CD14-positive monocyte (primary cell): ENCODE data around the gene FRMD4A. TPM values are rescaled to one million over a fixed set of nuclear protein-coding genes. Genes with fewer than 3 reads are reported as not detected.

Source experiments
- DNase-seq, 3 donors: peaks; one replicate each; pipeline ENCODE4 v3.0.0-alpha.2; 2011 to 2022
- H2AFZ ChIP-seq: 2 replicates; pipeline ENCODE4 v1.6.0; 2012; ENCODE audit warnings: mild to moderate bottlenecking, low read depth, low read length, inconsistent platforms; ENCODE audit not compliant: insufficient read depth, poor library complexity, severe bottlenecking
- H3K27ac ChIP-seq, 2 donors: 1 replicate in 1 of 2; 2 replicates in 1 of 2; pipeline ENCODE4 v1.5.1; 2012 to 2013; ENCODE audit warnings: low read length in 2 of 2, control low read depth in 1 of 2, inconsistent platforms in 1 of 2, low read depth in 1 of 2, mild to moderate bottlenecking in 1 of 2
- H3K27me3 ChIP-seq, 2 donors: one replicate each; pipeline versions ENCODE4 v1.6.0 to v1.6.1; 2011 to 2013; ENCODE audit warnings: low read length in 2 of 2; ENCODE audit not compliant: control insufficient read depth in 2 of 2, insufficient read depth in 2 of 2
- H3K36me3 ChIP-seq, 2 donors: replicated peaks in 1 of 2; 1 replicate in 1 of 2; 2 replicates in 1 of 2; pipeline versions ENCODE4 v1.5.1 to v1.6.1; 2012 to 2013; ENCODE audit warnings: low read length in 2 of 2, control low read depth in 1 of 2, inconsistent platforms in 1 of 2, mild to moderate bottlenecking in 1 of 2; ENCODE audit not compliant: insufficient read depth in 2 of 2, control insufficient read depth in 1 of 2
- H3K4me1 ChIP-seq, 2 donors: 1 replicate in 1 of 2; 2 replicates in 1 of 2; pipeline versions ENCODE4 v1.5.1 to v1.6.1; 2012 to 2013; ENCODE audit warnings: low read length in 2 of 2, control low read depth in 1 of 2, inconsistent platforms in 1 of 2, mild to moderate bottlenecking in 1 of 2, moderate library complexity in 1 of 2; ENCODE audit not compliant: insufficient read depth in 2 of 2, control insufficient read depth in 1 of 2
- H3K4me2 ChIP-seq: replicated peaks from 2 replicates; pipeline ENCODE3; 2012; ENCODE audit warnings: low read length, moderate library complexity, mild to moderate bottlenecking; ENCODE audit not compliant: poor library complexity, severe bottlenecking; ENCODE audit errors: extremely low read depth
- H3K4me3 ChIP-seq, 3 experiments: fragments of 200-600 bp in 1 of 3; sonication (generic) in 1 of 3; replicated peaks in 1 of 3; 1 replicate in 2 of 3; 2 replicates in 1 of 3; pipeline ENCODE4 v1.5.1; 2011 to 2013; ENCODE audit warnings: low read length in 3 of 3, mild to moderate bottlenecking in 3 of 3, control low read depth in 2 of 3, low read depth in 2 of 3, inconsistent platforms in 1 of 3, moderate library complexity in 1 of 3
- H3K79me2 ChIP-seq: 2 replicates; pipeline ENCODE4 v1.6.0; 2012; ENCODE audit warnings: mild to moderate bottlenecking, control low read depth, inconsistent platforms, low read length, moderate library complexity; ENCODE audit not compliant: insufficient read depth
- H3K9ac ChIP-seq: 2 replicates; pipeline ENCODE4 v1.6.0; 2017; ENCODE audit warnings: low read length, mild to moderate bottlenecking; ENCODE audit not compliant: insufficient read depth, poor library complexity, severe bottlenecking
- H3K9me3 ChIP-seq, 2 donors: replicated peaks in 1 of 2; 1 replicate in 1 of 2; 2 replicates in 1 of 2; pipeline versions ENCODE4 v1.5.1 to v1.6.1; 2012 to 2013; ENCODE audit warnings: low read length in 2 of 2, control low read depth in 1 of 2; ENCODE audit not compliant: control insufficient read depth in 1 of 2, insufficient read depth in 1 of 2
- H4K20me1 ChIP-seq: 2 replicates; pipeline ENCODE4 v1.6.0; 2012; ENCODE audit warnings: mild to moderate bottlenecking, low read length, control low read depth, moderate library complexity; ENCODE audit not compliant: insufficient read depth
- H3K27ac Mint-ChIP-seq, 7 donors: one replicate each; pipeline ENCODE4 v1.8.0; 2020; ENCODE audit warnings: mild to moderate bottlenecking in 7 of 7, mixed read lengths in 7 of 7, moderate library complexity in 6 of 7, inconsistent platforms in 2 of 7
- H3K27me3 Mint-ChIP-seq, 3 donors: one replicate each; pipeline ENCODE4 v1.8.0; 2021 to 2022; ENCODE audit warnings: low read depth in 3 of 3, mild to moderate bottlenecking in 3 of 3, mixed read lengths in 3 of 3, moderate library complexity in 3 of 3, inconsistent platforms in 1 of 3
- H3K36me3 Mint-ChIP-seq, 2 donors: one replicate each; pipeline ENCODE4 v1.8.0; 2020; ENCODE audit warnings: mixed read lengths in 2 of 2, inconsistent platforms in 1 of 2, mild to moderate bottlenecking in 1 of 2
- H3K4me1 Mint-ChIP-seq: one replicate; pipeline ENCODE4 v1.8.0; 2020; ENCODE audit warnings: mild to moderate bottlenecking, mixed read lengths
- H3K4me3 Mint-ChIP-seq, 2 donors: one replicate each; pipeline ENCODE4 v1.8.0; 2020; ENCODE audit warnings: mild to moderate bottlenecking in 2 of 2, mixed read lengths in 2 of 2, moderate library complexity in 1 of 2
- H3K9me3 Mint-ChIP-seq, 7 donors: one replicate each; pipeline ENCODE4 v1.8.0; 2020 to 2022; ENCODE audit warnings: mixed read lengths in 7 of 7, mild to moderate bottlenecking in 6 of 7, moderate library complexity in 6 of 7, inconsistent platforms in 2 of 7
- WGBS: methylation state at CpG from one replicate; pipeline ENCODE4 v1.1.5; 2013; ENCODE audit warnings: missing lambda C conversion rate; ENCODE audit not compliant: insufficient coverage; 5-methylcytosine and 5-hydroxymethylcytosine counted together
- intact Hi-C, 2 donors: fragments of 100-400 bp; cut with micrococcal nuclease; formaldehyde crosslinking; loops; one replicate each; pipeline versions ENCODE4 v1.15.0 to v1.15.1; 2023
- polyA plus RNA-seq, 3 donors: library from polyadenylated mRNA; depleted of rRNA in 1 of 3; unstranded in 2 of 3; stranded (reverse) in 1 of 3; fragments of 300-500 nt in 2 of 3; fragments of >200 nt in 1 of 3; fragmentation: Illumina TruSeq in 2 of 3; gene quantifications; 1 replicate in 2 of 3; 2 replicates in 1 of 3; pipeline ENCODE4 v1.2.3, GENCODE V29; 2012 to 2021
- TF ChIP-seq, protein P1 (sequence below): fragments of 200-600 bp; IDR thresholded peaks from one replicate; pipeline ENCODE4 v1.8.0; 2022; ENCODE audit warnings: antibody characterized with exemption, mild to moderate bottlenecking

FRMD4A gene
- polyA plus RNA-seq, 3 donors = 0.12 TPM; not detected in 2

- H3K4me3 ChIP-seq = no peak overlapping the region
- H3K9me3 Mint-ChIP-seq = no peaks in the 10 kb centered on the region
- peaks cover 32% of the 10 kb centered on the region for H3K4me1 Mint-ChIP-seq
- H3K27ac Mint-ChIP-seq = no peak overlapping the region
- DNase-seq = no peak
- over 99% methylated on average over 10 of the region's 12 CpGs for WGBS
- no peaks in the 10 kb centered on the region for H3K36me3 ChIP-seq
- H3K79me2 ChIP-seq = no peaks in the 10 kb centered on the region
- no peak overlapping the region for H2AFZ ChIP-seq
- intact Hi-C loops = no loop called here
- H4K20me1 ChIP-seq = no peaks in the 10 kb centered on the region
- no peaks in the 10 kb centered on the region for H3K27me3 ChIP-seq
- H3K9me3 ChIP-seq = no peaks in the 10 kb centered on the region
- H3K9ac ChIP-seq = no peak overlapping the region
- H3K4me1 ChIP-seq = peaks cover 30 to 31% of the 10 kb centered on the region in 2 donors
- H3K4me3 Mint-ChIP-seq = no peak overlapping the region
- no peak overlapping the region for H3K4me2 ChIP-seq
- TF ChIP-seq, protein P1, sequence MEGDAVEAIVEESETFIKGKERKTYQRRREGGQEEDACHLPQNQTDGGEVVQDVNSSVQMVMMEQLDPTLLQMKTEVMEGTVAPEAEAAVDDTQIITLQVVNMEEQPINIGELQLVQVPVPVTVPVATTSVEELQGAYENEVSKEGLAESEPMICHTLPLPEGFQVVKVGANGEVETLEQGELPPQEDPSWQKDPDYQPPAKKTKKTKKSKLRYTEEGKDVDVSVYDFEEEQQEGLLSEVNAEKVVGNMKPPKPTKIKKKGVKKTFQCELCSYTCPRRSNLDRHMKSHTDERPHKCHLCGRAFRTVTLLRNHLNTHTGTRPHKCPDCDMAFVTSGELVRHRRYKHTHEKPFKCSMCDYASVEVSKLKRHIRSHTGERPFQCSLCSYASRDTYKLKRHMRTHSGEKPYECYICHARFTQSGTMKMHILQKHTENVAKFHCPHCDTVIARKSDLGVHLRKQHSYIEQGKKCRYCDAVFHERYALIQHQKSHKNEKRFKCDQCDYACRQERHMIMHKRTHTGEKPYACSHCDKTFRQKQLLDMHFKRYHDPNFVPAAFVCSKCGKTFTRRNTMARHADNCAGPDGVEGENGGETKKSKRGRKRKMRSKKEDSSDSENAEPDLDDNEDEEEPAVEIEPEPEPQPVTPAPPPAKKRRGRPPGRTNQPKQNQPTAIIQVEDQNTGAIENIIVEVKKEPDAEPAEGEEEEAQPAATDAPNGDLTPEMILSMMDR = no peak
- H3K27ac ChIP-seq = no peak overlapping the region
- no peaks in the 10 kb centered on the region for H3K36me3 Mint-ChIP-seq
- H3K27me3 Mint-ChIP-seq = peaks cover 1 to 12% (median 1%) of the 10 kb centered on the region in 3 donors
These were observed 461.4 kb downstream of the FRMD4A start for GRCh38 chr10:13869295-13869664.

- Mint-ChIP-seq H3K36me3 (no peaks in the 10 kb centered on the region), H3K9me3 (no peaks in the 10 kb centered on the region), H3K4me3 (no peak overlapping the region), H3K27ac (no peak overlapping the region), H3K27me3 (peaks cover 1 to 17% (median 1%) of the 10 kb centered on the region in 3 donors), H3K4me1 (peaks cover 26% of the 10 kb centered on the region)
- H3K9me3 ChIP-seq = no peaks in the 10 kb centered on the region
- H2AFZ ChIP-seq = no peak overlapping the region
- TF ChIP-seq, protein P1 = no peak
- no peak overlapping the region for H3K4me2 ChIP-seq
- no peaks in the 10 kb centered on the region for H3K27me3 ChIP-seq
- H4K20me1 ChIP-seq = no peaks in the 10 kb centered on the region
- H3K4me3 ChIP-seq = no peak overlapping the region
- no peaks in the 10 kb centered on the region for H3K36me3 ChIP-seq
- intact Hi-C loops = no loop called here
- peaks cover 24 to 27% of the 10 kb centered on the region in 2 donors for H3K4me1 ChIP-seq
- H3K27ac ChIP-seq = no peak overlapping the region
- H3K79me2 ChIP-seq = no peaks in the 10 kb centered on the region
- DNase-seq = no peak
- 90% methylated on average over 12 of the region's 18 CpGs for WGBS
- no peak overlapping the region for H3K9ac ChIP-seq
These were observed 462.0 kb downstream of the FRMD4A start for GRCh38 chr10:13868528-13869294.
